ENCODE results near the gene LOXHD1.

Gene LOXHD1

GRCh38 chr18:46562674-46563192, 94.3 kb downstream of the LOXHD1 start:
- Histone ChIP-seq H3K4me3 (ENCODE audit: low read depth, low read length) (no peak overlapping the region), H3K9ac (ENCODE audit: low read depth, low read length) (no peak overlapping the region), H3K27ac (ENCODE audit: low read depth, low read length) (no peak overlapping the region), H3K9me3 (ENCODE audit: control insufficient read depth, insufficient read depth, low read length) (no peaks in the 10 kb centered on the region), H3K27me3 (ENCODE audit: control insufficient read depth, insufficient read depth, low read length) (no peaks in the 10 kb centered on the region), H3K36me3 (ENCODE audit: control insufficient read depth, insufficient read depth, low read length) (no peaks in the 10 kb centered on the region), H3K4me1 (ENCODE audit: control insufficient read depth, insufficient read depth, low read length) (peaks cover 12% of the 10 kb centered on the region)

- Histone ChIP-seq H3K27ac (ENCODE audit: low read depth, low read length) (no peak overlapping the region), H3K36me3 (ENCODE audit: control insufficient read depth, insufficient read depth, low read length) (no peaks in the 10 kb centered on the region), H3K4me1 (ENCODE audit: control insufficient read depth, insufficient read depth, low read length) (peaks cover 12% of the 10 kb centered on the region), H3K27me3 (ENCODE audit: control insufficient read depth, insufficient read depth, low read length) (no peaks in the 10 kb centered on the region), H3K9me3 (ENCODE audit: control insufficient read depth, insufficient read depth, low read length) (no peaks in the 10 kb centered on the region), H3K9ac (ENCODE audit: low read depth, low read length) (no peak overlapping the region), H3K4me3 (ENCODE audit: low read depth, low read length) (no peak overlapping the region)
Observed at GRCh38 chr18:46560671-46561045, 96.4 kb downstream of the LOXHD1 start.

GRCh38 chr18:46559946-46560670, 96.9 kb downstream of the LOXHD1 start:
- Histone ChIP-seq H3K36me3 (ENCODE audit: control insufficient read depth, insufficient read depth, low read length) (no peaks in the 10 kb centered on the region), H3K9ac (ENCODE audit: low read depth, low read length) (no peak overlapping the region), H3K9me3 (ENCODE audit: control insufficient read depth, insufficient read depth, low read length) (no peaks in the 10 kb centered on the region), H3K4me3 (ENCODE audit: low read depth, low read length) (no peak overlapping the region), H3K27me3 (ENCODE audit: control insufficient read depth, insufficient read depth, low read length) (no peaks in the 10 kb centered on the region), H3K4me1 (ENCODE audit: control insufficient read depth, insufficient read depth, low read length) (peaks cover 12% of the 10 kb centered on the region), H3K27ac (ENCODE audit: low read depth, low read length) (no peak overlapping the region)

GRCh38 chr18:46559296-46559695, 97.7 kb downstream of the LOXHD1 start:
- no peaks in the 10 kb centered on the region for H3K36me3 ChIP-seq (ENCODE audit: control insufficient read depth, insufficient read depth, low read length)
- no peak overlapping the region for H3K4me3 ChIP-seq (ENCODE audit: low read depth, low read length)
- H3K9ac ChIP-seq (ENCODE audit: low read depth, low read length), result no peak overlapping the region
- H3K9me3 ChIP-seq (ENCODE audit: control insufficient read depth, insufficient read depth, low read length), result no peaks in the 10 kb centered on the region
- H3K27ac ChIP-seq (ENCODE audit: low read depth, low read length), result no peak overlapping the region
- H3K4me1 ChIP-seq (ENCODE audit: control insufficient read depth, insufficient read depth, low read length), result peaks cover 12% of the 10 kb centered on the region
- H3K27me3 ChIP-seq (ENCODE audit: control insufficient read depth, insufficient read depth, low read length), result no peaks in the 10 kb centered on the region

GRCh38 chr18:46556590-46557206, 100.3 kb downstream of the LOXHD1 start:
- Histone ChIP-seq H3K9ac (ENCODE audit: low read depth, low read length) (no peak overlapping the region), H3K36me3 (ENCODE audit: control insufficient read depth, insufficient read depth, low read length) (no peaks in the 10 kb centered on the region)

GRCh38 chr18:46555724-46556123, 101.3 kb downstream of the LOXHD1 start:
- Histone ChIP-seq H3K9ac (ENCODE audit: low read depth, low read length) (no peak overlapping the region), H3K4me1 (ENCODE audit: control insufficient read depth, insufficient read depth, low read length) (no peaks in the 10 kb centered on the region), H3K27me3 (ENCODE audit: control insufficient read depth, insufficient read depth, low read length) (no peaks in the 10 kb centered on the region), H3K36me3 (ENCODE audit: control insufficient read depth, insufficient read depth, low read length) (no peaks in the 10 kb centered on the region), H3K27ac (ENCODE audit: low read depth, low read length) (no peak overlapping the region), H3K4me3 (ENCODE audit: low read depth, low read length) (no peak overlapping the region), H3K9me3 (ENCODE audit: control insufficient read depth, insufficient read depth, low read length) (0 out of 2 replicates have a peak, but pooled peaks cover 2% of the 10 kb centered on the region)

More at GRCh38 chr18:46556590-46557206, 100.3 kb downstream of the LOXHD1 start:
- H3K27ac ChIP-seq (ENCODE audit: low read depth, low read length), result no peak overlapping the region
- no peaks in the 10 kb centered on the region for H3K27me3 ChIP-seq (ENCODE audit: control insufficient read depth, insufficient read depth, low read length)
- no peaks in the 10 kb centered on the region for H3K9me3 ChIP-seq (ENCODE audit: control insufficient read depth, insufficient read depth, low read length)
- no peak overlapping the region for H3K4me3 ChIP-seq (ENCODE audit: low read depth, low read length)
- no peaks in the 10 kb centered on the region for H3K4me1 ChIP-seq (ENCODE audit: control insufficient read depth, insufficient read depth, low read length)

- no peak overlapping the region for H3K4me3 ChIP-seq (ENCODE audit: low read depth, low read length)
- no peak overlapping the region for H3K9ac ChIP-seq (ENCODE audit: low read depth, low read length)
- peaks cover 5% of the 10 kb centered on the region; the same call in 1 of the 2 replicates for H3K9me3 ChIP-seq (ENCODE audit: control insufficient read depth, insufficient read depth, low read length)
- H3K36me3 ChIP-seq (ENCODE audit: control insufficient read depth, insufficient read depth, low read length), result no peaks in the 10 kb centered on the region
- H3K4me1 ChIP-seq (ENCODE audit: control insufficient read depth, insufficient read depth, low read length), result no peaks in the 10 kb centered on the region
- no peaks in the 10 kb centered on the region for H3K27me3 ChIP-seq (ENCODE audit: control insufficient read depth, insufficient read depth, low read length)
- H3K27ac ChIP-seq (ENCODE audit: low read depth, low read length), result no peak overlapping the region
Observed at GRCh38 chr18:46555213-46555612, 101.8 kb downstream of the LOXHD1 start.

GRCh38 chr18:46554406-46555080, 102.5 kb downstream of the LOXHD1 start:
- no peaks in the 10 kb centered on the region for H3K36me3 ChIP-seq (ENCODE audit: control insufficient read depth, insufficient read depth, low read length)
- peaks cover 5% of the 10 kb centered on the region; the same call in 1 of the 2 replicates for H3K9me3 ChIP-seq (ENCODE audit: control insufficient read depth, insufficient read depth, low read length)

GRCh38 chr18:46550609-46551008, 106.4 kb downstream of the LOXHD1 start:
- Histone ChIP-seq H3K27ac (ENCODE audit: low read depth, low read length) (no peak overlapping the region), H3K27me3 (ENCODE audit: control insufficient read depth, insufficient read depth, low read length) (no peaks in the 10 kb centered on the region), H3K9me3 (ENCODE audit: control insufficient read depth, insufficient read depth, low read length) (peaks cover 7% of the 10 kb centered on the region; the same call in 1 of the 2 replicates), H3K4me1 (ENCODE audit: control insufficient read depth, insufficient read depth, low read length) (no peaks in the 10 kb centered on the region), H3K4me3 (ENCODE audit: low read depth, low read length) (no peak overlapping the region), H3K36me3 (ENCODE audit: control insufficient read depth, insufficient read depth, low read length) (no peaks in the 10 kb centered on the region), H3K9ac (ENCODE audit: low read depth, low read length) (no peak overlapping the region)

More at GRCh38 chr18:46554406-46555080, 102.5 kb downstream of the LOXHD1 start:
- Histone ChIP-seq H3K27me3 (ENCODE audit: control insufficient read depth, insufficient read depth, low read length) (no peaks in the 10 kb centered on the region), H3K9ac (ENCODE audit: low read depth, low read length) (no peak overlapping the region), H3K4me1 (ENCODE audit: control insufficient read depth, insufficient read depth, low read length) (no peaks in the 10 kb centered on the region), H3K27ac (ENCODE audit: low read depth, low read length) (no peak overlapping the region), H3K4me3 (ENCODE audit: low read depth, low read length) (no peak overlapping the region)

GRCh38 chr18:46547520-46547919, 109.5 kb downstream of the LOXHD1 start:
- no peaks in the 10 kb centered on the region for H3K27me3 ChIP-seq (ENCODE audit: control insufficient read depth, insufficient read depth, low read length)
- H3K9ac ChIP-seq (ENCODE audit: low read depth, low read length), result no peak overlapping the region
- no peaks in the 10 kb centered on the region for H3K36me3 ChIP-seq (ENCODE audit: control insufficient read depth, insufficient read depth, low read length)
- H3K4me3 ChIP-seq (ENCODE audit: low read depth, low read length), result no peak overlapping the region
- H3K4me1 ChIP-seq (ENCODE audit: control insufficient read depth, insufficient read depth, low read length), result no peaks in the 10 kb centered on the region
- no peak overlapping the region for H3K27ac ChIP-seq (ENCODE audit: low read depth, low read length)
- peaks cover 7% of the 10 kb centered on the region; the same call in 1 of the 2 replicates for H3K9me3 ChIP-seq (ENCODE audit: control insufficient read depth, insufficient read depth, low read length)

Measured in HUES48 (cell line).